K562 (cell line): ENCODE data around the gene TLCD1. TPM values are rescaled to one million over a fixed set of nuclear protein-coding genes. Genes with fewer than 3 reads are reported as not detected.
A peak's percentile ranks its signal among the peaks of the same experiment; 100 is the strongest.

Experiments
- GTF2A2 ChIP-seq: IDR thresholded peaks from 2 replicates; pipeline ENCODE4 v1.6.1; 2016; ENCODE audit warnings: mild to moderate bottlenecking, missing genetic modification characterization, missing compliant biosample characterization
- MXI1 ChIP-seq: IDR thresholded peaks from 2 replicates; pipeline ENCODE4 v1.6.1; 2011; ENCODE audit warnings: low read depth, mild to moderate bottlenecking, improper control_type of control experiment, low read length
- polyA plus RNA-seq, 8 experiments: library from polyadenylated mRNA; depleted of rRNA in 4 of 8; stranded (reverse) in 5 of 8; unstranded in 3 of 8; fragments of >200 nt; fragmentation: Nextera tagmentation in 2 of 8; fragmentation: Illumina TruSeq in 1 of 8; extraction: Ambion mirVana in 2 of 8; extraction: Trizol in 1 of 8; gene quantifications; 2 replicates each; pipeline versions ENCODE4 v1.2.1 to v1.2.3, GENCODE V29; 2011 to 2014; ENCODE audit warnings: inconsistent platforms in 1 of 8, missing spikeins in 1 of 8
- total RNA-seq, 7 experiments: library from RNA; depleted of rRNA in 6 of 7; stranded (reverse); fragments of >200 nt in 6 of 7; fragmentation: Illumina TruSeq in 2 of 7; extraction: Trizol in 2 of 7; gene quantifications; 2 replicates each; pipeline versions ENCODE4 v1.2.1 to v1.2.3, GENCODE V29; 2011 to 2021; ENCODE audit warnings: low replicate concordance in 1 of 7
- TF ChIP-seq, protein P1 (sequence below): sonication (generic); formaldehyde crosslinking; IDR thresholded peaks from 2 replicates; pipeline ENCODE4 v1.8.1; 2023; ENCODE audit warnings: missing genetic modification reagents, mild to moderate bottlenecking, borderline replicate concordance
- TF ChIP-seq, protein P2 (sequence below): fragments of 250-450 bp; sonication (Bioruptor Pico); IDR thresholded peaks from 2 replicates; pipeline ENCODE4 v1.4.0; 2020; ENCODE audit warnings: mild to moderate bottlenecking, moderate library complexity, borderline replicate concordance

The TLCD1 gene
- total and polyA plus RNA-seq, 9 of the 15 experiments (the other 6 are each of a cell fraction or from before 2014, with no cell fraction given) = 6.8 to 37.7 (median 21.7) TPM

DNA sequence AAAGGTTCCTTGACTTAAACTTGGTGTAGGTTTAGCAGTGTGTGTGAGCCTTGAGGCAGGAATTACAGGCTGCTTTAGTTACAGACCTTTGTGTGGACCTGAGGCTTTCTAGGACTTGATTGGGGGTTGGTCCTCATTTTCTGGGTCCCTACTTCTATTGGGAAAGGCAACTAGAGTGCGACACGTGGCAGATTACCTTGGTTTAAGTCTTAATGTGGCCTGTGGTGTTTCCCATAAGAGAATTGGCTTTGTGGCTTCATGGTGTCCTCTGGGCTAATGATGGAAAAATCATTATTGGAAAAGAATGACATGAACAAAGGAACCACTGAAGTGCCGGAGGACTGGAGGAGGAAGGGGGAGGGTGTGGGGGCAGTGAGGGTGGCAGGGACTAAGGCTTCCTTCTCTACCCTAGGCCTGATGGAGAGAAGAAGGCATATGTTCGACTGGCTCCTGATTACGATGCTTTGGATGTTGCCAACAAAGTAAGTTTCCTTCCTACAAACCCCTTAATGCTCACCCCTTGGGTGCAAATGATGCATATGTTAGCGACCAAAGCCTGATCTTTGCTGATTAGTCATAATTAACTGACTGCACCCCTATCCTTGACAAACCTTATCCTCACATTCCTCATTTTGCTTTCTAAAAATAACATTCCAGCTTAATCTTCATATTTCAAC, 2.7 kb downstream of the TLCD1 start (continued):
- TF ChIP-seq, protein P1, sequence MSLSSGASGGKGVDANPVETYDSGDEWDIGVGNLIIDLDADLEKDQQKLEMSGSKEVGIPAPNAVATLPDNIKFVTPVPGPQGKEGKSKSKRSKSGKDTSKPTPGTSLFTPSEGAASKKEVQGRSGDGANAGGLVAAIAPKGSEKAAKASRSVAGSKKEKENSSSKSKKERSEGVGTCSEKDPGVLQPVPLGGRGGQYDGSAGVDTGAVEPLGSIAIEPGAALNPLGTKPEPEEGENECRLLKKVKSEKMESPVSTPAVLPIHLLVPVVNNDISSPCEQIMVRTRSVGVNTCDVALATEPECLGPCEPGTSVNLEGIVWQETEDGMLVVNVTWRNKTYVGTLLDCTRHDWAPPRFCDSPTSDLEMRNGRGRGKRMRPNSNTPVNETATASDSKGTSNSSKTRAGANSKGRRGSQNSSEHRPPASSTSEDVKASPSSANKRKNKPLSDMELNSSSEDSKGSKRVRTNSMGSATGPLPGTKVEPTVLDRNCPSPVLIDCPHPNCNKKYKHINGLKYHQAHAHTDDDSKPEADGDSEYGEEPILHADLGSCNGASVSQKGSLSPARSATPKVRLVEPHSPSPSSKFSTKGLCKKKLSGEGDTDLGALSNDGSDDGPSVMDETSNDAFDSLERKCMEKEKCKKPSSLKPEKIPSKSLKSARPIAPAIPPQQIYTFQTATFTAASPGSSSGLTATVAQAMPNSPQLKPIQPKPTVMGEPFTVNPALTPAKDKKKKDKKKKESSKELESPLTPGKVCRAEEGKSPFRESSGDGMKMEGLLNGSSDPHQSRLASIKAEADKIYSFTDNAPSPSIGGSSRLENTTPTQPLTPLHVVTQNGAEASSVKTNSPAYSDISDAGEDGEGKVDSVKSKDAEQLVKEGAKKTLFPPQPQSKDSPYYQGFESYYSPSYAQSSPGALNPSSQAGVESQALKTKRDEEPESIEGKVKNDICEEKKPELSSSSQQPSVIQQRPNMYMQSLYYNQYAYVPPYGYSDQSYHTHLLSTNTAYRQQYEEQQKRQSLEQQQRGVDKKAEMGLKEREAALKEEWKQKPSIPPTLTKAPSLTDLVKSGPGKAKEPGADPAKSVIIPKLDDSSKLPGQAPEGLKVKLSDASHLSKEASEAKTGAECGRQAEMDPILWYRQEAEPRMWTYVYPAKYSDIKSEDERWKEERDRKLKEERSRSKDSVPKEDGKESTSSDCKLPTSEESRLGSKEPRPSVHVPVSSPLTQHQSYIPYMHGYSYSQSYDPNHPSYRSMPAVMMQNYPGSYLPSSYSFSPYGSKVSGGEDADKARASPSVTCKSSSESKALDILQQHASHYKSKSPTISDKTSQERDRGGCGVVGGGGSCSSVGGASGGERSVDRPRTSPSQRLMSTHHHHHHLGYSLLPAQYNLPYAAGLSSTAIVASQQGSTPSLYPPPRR (CRISPR knock-in tag) = 0 out of 2 replicates have a peak, but pooled peaks have one; percentile 35
- no peak for TF ChIP-seq GTF2A2 (tag)
- TF ChIP-seq, protein P2, sequence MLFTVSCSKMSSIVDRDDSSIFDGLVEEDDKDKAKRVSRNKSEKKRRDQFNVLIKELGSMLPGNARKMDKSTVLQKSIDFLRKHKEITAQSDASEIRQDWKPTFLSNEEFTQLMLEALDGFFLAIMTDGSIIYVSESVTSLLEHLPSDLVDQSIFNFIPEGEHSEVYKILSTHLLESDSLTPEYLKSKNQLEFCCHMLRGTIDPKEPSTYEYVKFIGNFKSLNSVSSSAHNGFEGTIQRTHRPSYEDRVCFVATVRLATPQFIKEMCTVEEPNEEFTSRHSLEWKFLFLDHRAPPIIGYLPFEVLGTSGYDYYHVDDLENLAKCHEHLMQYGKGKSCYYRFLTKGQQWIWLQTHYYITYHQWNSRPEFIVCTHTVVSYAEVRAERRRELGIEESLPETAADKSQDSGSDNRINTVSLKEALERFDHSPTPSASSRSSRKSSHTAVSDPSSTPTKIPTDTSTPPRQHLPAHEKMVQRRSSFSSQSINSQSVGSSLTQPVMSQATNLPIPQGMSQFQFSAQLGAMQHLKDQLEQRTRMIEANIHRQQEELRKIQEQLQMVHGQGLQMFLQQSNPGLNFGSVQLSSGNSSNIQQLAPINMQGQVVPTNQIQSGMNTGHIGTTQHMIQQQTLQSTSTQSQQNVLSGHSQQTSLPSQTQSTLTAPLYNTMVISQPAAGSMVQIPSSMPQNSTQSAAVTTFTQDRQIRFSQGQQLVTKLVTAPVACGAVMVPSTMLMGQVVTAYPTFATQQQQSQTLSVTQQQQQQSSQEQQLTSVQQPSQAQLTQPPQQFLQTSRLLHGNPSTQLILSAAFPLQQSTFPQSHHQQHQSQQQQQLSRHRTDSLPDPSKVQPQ (CRISPR knock-in tag) = no peak
- no peak for TF ChIP-seq MXI1
